GM23248 (cell line): Measurements from ENCODE around the gene ARF4.

Experiments
- EZH2 ChIP-seq: fragments of 200-600 bp; sonication (generic); IDR thresholded peaks from 2 replicates; pipeline ENCODE4 v1.6.1; 2018; ENCODE audit warnings: antibody characterized with exemption, mild to moderate bottlenecking; ENCODE audit not compliant: insufficient read depth, poor library complexity, severe bottlenecking
- EZH2phosphoT487 ChIP-seq: fragments of 200-600 bp; sonication (generic); IDR thresholded peaks from 2 replicates; pipeline ENCODE4 v1.6.1; 2018; ENCODE audit warnings: antibody characterized with exemption, moderate library complexity, mild to moderate bottlenecking, low read depth; ENCODE audit not compliant: insufficient read depth

- no peak for TF ChIP-seq EZH2phosphoT487
- no peak for TF ChIP-seq EZH2
Observed at GRCh38 chr3:57617739-57618138, 20.6 kb upstream of the ARF4 start.
